WI38 (cell line): ENCODE measurements around the gene B4GALT6.

Experiments used
- H3K4me3 ChIP-seq: 2 replicates; pipeline ENCODE4 v1.5.1; 2011; ENCODE audit warnings: low read depth, mild to moderate bottlenecking, control low read depth, low read length
- CTCF ChIP-seq: IDR thresholded peaks from 2 replicates; pipeline ENCODE4 v1.5.1; 2012; ENCODE audit warnings: low read depth, mild to moderate bottlenecking, control low read depth, low read length

Gene B4GALT6

GRCh38 chr18:31595121-31595771 is 89.1 kb downstream of the B4GALT6 start:
- H3K4me3 ChIP-seq = no peak overlapping the region
- no peak for TF ChIP-seq CTCF

DNA sequence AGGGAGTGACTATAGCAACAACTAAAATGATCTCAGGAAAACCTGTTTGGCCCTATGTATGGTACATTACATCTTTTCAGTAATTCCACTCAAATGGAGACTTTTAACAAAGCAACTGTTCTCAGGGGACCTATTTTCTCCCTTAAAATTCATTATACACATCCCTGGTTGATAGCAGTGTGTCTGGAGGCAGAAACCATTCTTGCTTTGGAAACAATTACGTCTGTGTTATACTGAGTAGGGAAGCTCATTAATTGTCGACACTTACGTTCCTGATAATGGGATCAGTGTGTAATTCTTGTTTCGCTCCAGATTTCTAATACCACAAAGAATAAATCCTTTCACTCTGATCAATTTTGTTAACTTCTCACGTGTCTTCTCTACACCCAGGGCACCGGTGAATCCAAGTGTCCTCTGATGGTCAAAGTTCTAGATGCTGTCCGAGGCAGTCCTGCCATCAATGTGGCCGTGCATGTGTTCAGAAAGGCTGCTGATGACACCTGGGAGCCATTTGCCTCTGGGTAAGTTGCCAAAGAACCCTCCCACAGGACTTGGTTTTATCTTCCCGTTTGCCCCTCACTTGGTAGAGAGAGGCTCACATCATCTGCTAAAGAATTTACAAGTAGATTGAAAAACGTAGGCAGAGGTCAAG is 91.7 kb downstream of the B4GALT6 start:
- H3K4me3 ChIP-seq = no peak overlapping the region
- TF ChIP-seq CTCF = no peak

GRCh38 chr18:31591628-31592027 is 92.8 kb downstream of the B4GALT6 start, which contains the start of gene TTR:
Gene TTR, plus strand, starts transcription at chr18:31591877. Its CDS starts 26 bp downstream, at chr18:31591903.
- no peak for TF ChIP-seq CTCF
- no peak within 1 kb of the TSS for H3K4me3 ChIP-seq

- TF ChIP-seq CTCF = no peak
- H3K4me3 ChIP-seq = no peak overlapping the region
Measured at GRCh38 chr18:31591113-31591512, 93.3 kb downstream of the B4GALT6 start.

DNA sequence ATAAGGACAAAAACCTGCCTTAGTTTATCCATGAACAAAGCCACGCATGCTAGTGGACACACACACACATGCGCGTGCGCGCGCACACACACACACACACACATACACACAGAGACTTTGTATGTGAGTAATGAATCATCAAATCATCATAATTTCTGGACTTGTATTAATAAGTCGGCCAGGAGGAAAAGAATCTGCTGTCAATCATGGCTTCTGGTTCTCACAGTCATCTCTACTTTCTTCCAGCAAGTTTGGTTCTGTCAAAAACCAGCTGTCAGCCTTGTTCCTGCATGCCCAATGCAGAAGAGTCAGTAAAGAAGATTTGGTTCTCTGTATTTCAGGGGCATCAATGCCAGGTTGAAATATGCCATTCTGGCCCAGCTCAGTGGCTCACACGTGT is 93.8 kb downstream of the B4GALT6 start:
- H3K4me3 ChIP-seq = no peak overlapping the region
- TF ChIP-seq CTCF = no peak

- no peak for TF ChIP-seq CTCF
- no peak overlapping the region for H3K4me3 ChIP-seq
Measured at GRCh38 chr18:31587529-31587928, 96.9 kb downstream of the B4GALT6 start.

DNA sequence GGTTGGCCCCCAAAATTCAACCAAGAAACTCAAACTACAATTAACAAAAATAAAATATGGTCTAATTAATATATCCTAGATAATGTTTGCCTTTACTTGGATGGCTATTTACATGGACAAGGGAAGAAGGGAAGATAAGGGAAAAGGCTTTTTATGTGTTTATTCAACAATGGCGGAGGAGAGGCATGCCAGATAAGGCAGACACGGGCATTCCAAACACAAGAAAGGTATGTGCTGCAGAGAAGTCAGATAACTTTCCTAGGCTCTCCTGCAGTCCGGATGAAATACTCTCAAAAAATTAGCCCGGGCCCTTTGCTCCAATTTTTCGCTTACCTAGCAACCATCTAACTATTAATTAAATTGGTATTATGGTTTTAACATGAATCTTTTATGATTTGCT is 97.8 kb downstream of the B4GALT6 start:
- H3K4me3 ChIP-seq = no peak overlapping the region
- TF ChIP-seq CTCF = no peak
